HepG2 (cell line): ENCODE measurements around the gene S100A8. TPM values are rescaled to one million over a fixed set of nuclear protein-coding genes. Genes with fewer than 3 reads are reported as not detected.

Source experiments
- ATAC-seq: fragments of 200-7000 bp; cut with Tn5 transposase; 3 replicates; pipeline ENCODE4 v1.9.1; 2020; ENCODE audit warnings: mild to moderate bottlenecking, moderate library complexity
- BruUV-seq: library from RNA; stranded (reverse); fragments of 400-500 nt; replicated peaks from 2 replicates; lab custom pipeline; 2021; lab: Mats Ljungman, UMichigan
- CTCF ChIA-PET: fragments of 300-600 bp; formaldehyde crosslinking; extraction: SDS; loops from one replicate; lab custom pipeline; 2021; ENCODE audit warnings: low total read pairs, inconsistent platforms, low intra/inter-chr PET ratio; lab: Yijun Ruan, JAX
- POLR2A ChIA-PET: fragments of 350-600 bp; sonication (Branson Sonifier 250); formaldehyde crosslinking; loops from one replicate; lab custom pipeline; 2020; ENCODE audit warnings: antibody characterized with exemption, inconsistent platforms; lab: Yijun Ruan, JAX
- DNase-seq: peaks from one replicate; pipeline ENCODE4 v3.0.0-alpha.2; 2015; ENCODE audit warnings: low spot score
- FAIRE-seq: peaks from 3 replicates; lab custom pipeline; 2011; peaks lifted over from hg19 to GRCh38; lab: Jason Lieb, UNC
- H2AFZ ChIP-seq: one replicate; pipeline ENCODE4 v1.6.1; 2011; ENCODE audit warnings: low read length, inconsistent platforms
- H3K27ac ChIP-seq: fragments of 300-600 bp; 3 replicates; pipeline ENCODE4 v1.8.0; 2011; ENCODE audit warnings: mixed run types, mild to moderate bottlenecking, mixed read lengths, low read length, inconsistent platforms; ENCODE audit not compliant: insufficient read depth; ENCODE audit errors: extremely low read length
- H3K27me3 ChIP-seq, 2 experiments: fragments of 200-600 bp in 1 of 2; 2 replicates in 1 of 2; 3 replicates in 1 of 2; pipeline versions ENCODE4 v1.6.0 to v1.8.0; 2011; ENCODE audit warnings: low read length in 2 of 2, mild to moderate bottlenecking in 2 of 2, moderate library complexity in 2 of 2, inconsistent platforms in 1 of 2; ENCODE audit not compliant: insufficient read depth in 2 of 2, control insufficient read depth in 1 of 2
- H3K36me3 ChIP-seq, 2 experiments: fragments of 200-600 bp in 1 of 2; replicated peaks in 1 of 2; 2 replicates in 1 of 2; 3 replicates in 1 of 2; pipeline versions ENCODE4 v1.5.1 to v1.8.0; 2011; ENCODE audit warnings: low read length in 2 of 2, inconsistent platforms in 1 of 2; ENCODE audit not compliant: insufficient read depth in 2 of 2, control insufficient read depth in 1 of 2
- H3K4me1 ChIP-seq: 2 replicates; pipeline ENCODE4 v1.5.1; 2012; ENCODE audit warnings: low read length, inconsistent platforms; ENCODE audit not compliant: insufficient read depth
- H3K4me2 ChIP-seq: 2 replicates; pipeline ENCODE4 v1.6.0; 2011; ENCODE audit warnings: low read depth, low read length, inconsistent platforms
- H3K4me3 ChIP-seq, 3 experiments: fragments of 200-600 bp in 1 of 3; sonication (generic), shearing (Covaris generic) in 1 of 3; replicated peaks in 1 of 3; 2 replicates each; pipeline ENCODE4 v1.5.1; 2011 to 2016; ENCODE audit warnings: low read length in 3 of 3, inconsistent platforms in 2 of 3, low read depth in 2 of 3, mild to moderate bottlenecking in 2 of 3, control low read depth in 1 of 3, mixed read lengths in 1 of 3; ENCODE audit not compliant: insufficient read depth in 1 of 3
- H3K79me2 ChIP-seq: one replicate; pipeline ENCODE4 v1.6.1; 2011; ENCODE audit warnings: low read length, inconsistent platforms; ENCODE audit not compliant: insufficient read depth
- H3K9ac ChIP-seq: 2 replicates; pipeline ENCODE4 v1.6.0; 2011; ENCODE audit warnings: mild to moderate bottlenecking, low read depth, low read length, inconsistent platforms; ENCODE audit not compliant: insufficient read depth
- H3K9me3 ChIP-seq: 2 replicates; pipeline ENCODE4 v1.5.1; 2012; ENCODE audit warnings: mild to moderate bottlenecking, low read length
- H4K20me1 ChIP-seq: 2 replicates; pipeline ENCODE4 v1.6.0; 2011; ENCODE audit warnings: inconsistent platforms, mild to moderate bottlenecking, low read length, moderate library complexity; ENCODE audit not compliant: insufficient read depth
- EP300 ChIP-seq, 3 experiments: sonication (generic) in 1 of 3; formaldehyde crosslinking in 1 of 3; IDR thresholded peaks; 2 replicates each; pipeline versions ENCODE4 v1.5.1 to v1.6.1; 2011 to 2020; ENCODE audit warnings: low read depth in 2 of 3, low read length in 2 of 3, borderline replicate concordance in 1 of 3, improper control_type of control experiment in 1 of 3, mild to moderate bottlenecking in 1 of 3, missing genetic modification reagents in 1 of 3, moderate library complexity in 1 of 3
- FOXC1 ChIP-seq: sonication (generic); formaldehyde crosslinking; IDR thresholded peaks from 2 replicates; pipeline ENCODE4 v1.8.0; 2022; ENCODE audit warnings: mild to moderate bottlenecking, missing genetic modification reagents, borderline replicate concordance
- JUNB ChIP-seq: sonication (generic); formaldehyde crosslinking; IDR thresholded peaks from 2 replicates; pipeline ENCODE4 v1.8.0; 2022; ENCODE audit warnings: missing genetic modification reagents, mild to moderate bottlenecking, borderline replicate concordance
- POLR2A ChIP-seq, 2 experiments: IDR thresholded peaks; 2 replicates each; pipeline ENCODE4 v1.6.1; 2011; ENCODE audit warnings: low read depth in 2 of 2, low read length in 2 of 2, mild to moderate bottlenecking in 1 of 2, moderate library complexity in 1 of 2; ENCODE audit not compliant: insufficient read depth in 1 of 2
- RNF219 ChIP-seq: sonication (generic); formaldehyde crosslinking; IDR thresholded peaks from 2 replicates; pipeline ENCODE4 v1.5.0; 2020; ENCODE audit warnings: mild to moderate bottlenecking, missing genetic modification reagents
- TERF1 ChIP-seq: sonication (generic); formaldehyde crosslinking; IDR thresholded peaks from 2 replicates; pipeline ENCODE4 v1.8.0; 2022; ENCODE audit warnings: mild to moderate bottlenecking, missing genetic modification reagents, moderate library complexity
- THYN1 ChIP-seq: sonication (generic); formaldehyde crosslinking; IDR thresholded peaks from 2 replicates; pipeline ENCODE4 v1.8.1; 2023; ENCODE audit warnings: low read depth, mild to moderate bottlenecking, moderate library complexity, missing genetic modification reagents, borderline replicate concordance
- ZBTB1 ChIP-seq: sonication (generic); formaldehyde crosslinking; IDR thresholded peaks from 2 replicates; pipeline ENCODE4 v1.4.0; 2020; ENCODE audit warnings: missing genetic modification reagents, borderline replicate concordance
- ZNF18 ChIP-seq: sonication (generic); formaldehyde crosslinking; IDR thresholded peaks from 2 replicates; pipeline ENCODE4 v1.8.0; 2022; ENCODE audit warnings: mild to moderate bottlenecking, missing genetic modification reagents; ENCODE audit not compliant: insufficient replicate concordance
- ZNF205 ChIP-seq: IDR thresholded peaks from 2 replicates; pipeline ENCODE4 v1.6.1; 2018; ENCODE audit warnings: missing biosample characterization, missing genetic modification reagents
- WGBS: methylation state at CpG from one replicate; pipeline ENCODE4 v1.1.6; 2017; ENCODE audit warnings: low lambda C conversion rate; 5-methylcytosine and 5-hydroxymethylcytosine counted together
- in situ Hi-C: cut with HindIII; loops from 2 replicates; pipeline ENCODE4 v1.10.0; 2017; ENCODE audit warnings: low pct_unique_long_range_greater_than_20kb; ENCODE audit not compliant: extremely low pct_ligation_motif_present
- intact Hi-C: fragments of 100-400 bp; cut with micrococcal nuclease; formaldehyde crosslinking; loops from one replicate; pipeline ENCODE4 v1.10.0; 2022; ENCODE audit not compliant: unreplicated experiment
- polyA plus RNA-seq, 8 experiments: library from polyadenylated mRNA; depleted of rRNA in 3 of 8; stranded (reverse) in 7 of 8; unstranded in 1 of 8; fragments of >200 nt; fragmentation: Illumina TruSeq in 4 of 8; extraction: Trizol in 4 of 8; gene quantifications; 2 replicates each; pipeline versions ENCODE4 v1.2.1 to v1.2.3, GENCODE V29; 2011 to 2016; ENCODE audit warnings: low read depth in 4 of 8, missing spikeins in 1 of 8, mixed read lengths in 1 of 8; ENCODE audit not compliant: insufficient read depth in 1 of 8
- total RNA-seq, 5 experiments: library from RNA; depleted of rRNA; stranded (reverse); fragments of >200 nt; fragmentation: Illumina TruSeq; extraction: Trizol; gene quantifications; 2 replicates each; pipeline ENCODE4 v1.2.3, GENCODE V29; 2016; ENCODE audit warnings: low read depth in 1 of 5

The S100A8 gene
- total and polyA plus RNA-seq, 2 of the 13 experiments (the other 11 are each of a cell fraction or from before 2014, with no cell fraction given): not detected

GRCh38 chr1:153395776-153396175, 4.9 kb upstream of the S100A8 start:
- no peak overlapping the region for H3K4me2 ChIP-seq
- ChIA-PET POLR2A (no interaction called here), CTCF (no interaction called here)
- H3K27me3 ChIP-seq: peaks cover 1 to 49% of the 10 kb centered on the region in 2 experiments; a peak in 4 of 5 replicates
- H4K20me1 ChIP-seq: no peaks in the 10 kb centered on the region
- H3K4me1 ChIP-seq: no peaks in the 10 kb centered on the region
- no peak overlapping the region for H3K27ac ChIP-seq
- no peaks in the 10 kb centered on the region for H3K9me3 ChIP-seq
- intact Hi-C loops: loop anchor here (10.0 kb wide), 2 partner anchors 61 to 1001 kb away; no protein-coding TSS in a partner anchor
- H3K36me3 ChIP-seq: no peaks in the 10 kb centered on the region
- DNase-seq (no peak), FAIRE-seq (no peak), ATAC-seq (no peak)
- no TSS peak for BruUV-seq
- H2AFZ ChIP-seq: no peak overlapping the region
- no peak overlapping the region for H3K4me3 ChIP-seq
- WGBS: 6% methylated on average over 3 of the region's 6 CpGs
- in situ Hi-C loops: no loop called here
- no peaks in the 10 kb centered on the region for H3K79me2 ChIP-seq
- H3K9ac ChIP-seq: no peak overlapping the region
- TF ChIP-seq THYN1 (CRISPR knock-in tag) (no peak), ZNF205 (CRISPR knock-in tag) (no peak), ZNF18 (CRISPR knock-in tag) (no peak), ZBTB1 (CRISPR knock-in tag) (no peak), FOXC1 (CRISPR knock-in tag) (no peak), RNF219 (CRISPR knock-in tag) (no peak), POLR2A (IDR thresholded peaks at IDR 0.05; ENCODE audit: insufficient read depth in 1 of 2, low read depth in 2 of 2, low read length in 2 of 2) (no peak), EP300 (IDR thresholded peaks at IDR 0.05; ENCODE audit: low read depth in 2 of 2, low read length in 2 of 2) (no peak), EP300 (CRISPR knock-in tag; IDR thresholded peaks at IDR 0.05; ENCODE audit: borderline replicate concordance) (no peak), TERF1 (CRISPR knock-in tag) (no peak), JUNB (no peak)
